IMR-90 (cell line): ENCODE data around the gene KBTBD4.

ENCODE experiments used
- FOS ChIP-seq: fragments of 150-350 bp; IDR thresholded peaks from 2 replicates; pipeline ENCODE4 v1.6.1; 2016; ENCODE audit warnings: low read depth, low read length
- MAZ ChIP-seq: IDR thresholded peaks from 2 replicates; pipeline ENCODE4 v1.6.1; 2012; ENCODE audit warnings: low read depth, mild to moderate bottlenecking, low read length, improper control_type of control experiment, moderate library complexity, borderline replicate concordance
- MXI1 ChIP-seq: IDR thresholded peaks from 2 replicates; pipeline ENCODE4 v1.6.1; 2012; ENCODE audit warnings: low read depth, mild to moderate bottlenecking, low read length, moderate library complexity, borderline replicate concordance
- NFE2L2 ChIP-seq: fragments of 150-350 bp; IDR thresholded peaks from 2 replicates; pipeline ENCODE4 v1.6.1; 2016; ENCODE audit warnings: low read depth, mild to moderate bottlenecking, low read length
- POLR2A ChIP-seq: IDR thresholded peaks from 2 replicates; pipeline ENCODE4 v1.6.1; 2012; ENCODE audit warnings: mild to moderate bottlenecking, low read depth, low read length
- RAD21 ChIP-seq: IDR thresholded peaks from 2 replicates; pipeline ENCODE4 v1.6.1; 2012; ENCODE audit warnings: low read length, improper control_type of control experiment
- TF ChIP-seq, protein P1 (sequence below): conservative IDR thresholded peaks from 2 replicates; pipeline ENCODE4 v1.5.1; 2012; ENCODE audit warnings: mild to moderate bottlenecking, low read depth, low read length, improper control_type of control experiment
- TF ChIP-seq, protein P2 (sequence below): fragments of 150-350 bp; IDR thresholded peaks from 2 replicates; pipeline ENCODE4 v1.6.1; 2017; ENCODE audit warnings: mild to moderate bottlenecking, antibody characterized with exemption, low read length, low read depth

- TF ChIP-seq NFE2L2 (no peak), FOS (no peak), POLR2A (no peak), RAD21 (no peak), MAZ (no peak), MXI1 (no peak)
- TF ChIP-seq, protein P1, sequence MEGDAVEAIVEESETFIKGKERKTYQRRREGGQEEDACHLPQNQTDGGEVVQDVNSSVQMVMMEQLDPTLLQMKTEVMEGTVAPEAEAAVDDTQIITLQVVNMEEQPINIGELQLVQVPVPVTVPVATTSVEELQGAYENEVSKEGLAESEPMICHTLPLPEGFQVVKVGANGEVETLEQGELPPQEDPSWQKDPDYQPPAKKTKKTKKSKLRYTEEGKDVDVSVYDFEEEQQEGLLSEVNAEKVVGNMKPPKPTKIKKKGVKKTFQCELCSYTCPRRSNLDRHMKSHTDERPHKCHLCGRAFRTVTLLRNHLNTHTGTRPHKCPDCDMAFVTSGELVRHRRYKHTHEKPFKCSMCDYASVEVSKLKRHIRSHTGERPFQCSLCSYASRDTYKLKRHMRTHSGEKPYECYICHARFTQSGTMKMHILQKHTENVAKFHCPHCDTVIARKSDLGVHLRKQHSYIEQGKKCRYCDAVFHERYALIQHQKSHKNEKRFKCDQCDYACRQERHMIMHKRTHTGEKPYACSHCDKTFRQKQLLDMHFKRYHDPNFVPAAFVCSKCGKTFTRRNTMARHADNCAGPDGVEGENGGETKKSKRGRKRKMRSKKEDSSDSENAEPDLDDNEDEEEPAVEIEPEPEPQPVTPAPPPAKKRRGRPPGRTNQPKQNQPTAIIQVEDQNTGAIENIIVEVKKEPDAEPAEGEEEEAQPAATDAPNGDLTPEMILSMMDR: no peak
- TF ChIP-seq, protein P2, sequence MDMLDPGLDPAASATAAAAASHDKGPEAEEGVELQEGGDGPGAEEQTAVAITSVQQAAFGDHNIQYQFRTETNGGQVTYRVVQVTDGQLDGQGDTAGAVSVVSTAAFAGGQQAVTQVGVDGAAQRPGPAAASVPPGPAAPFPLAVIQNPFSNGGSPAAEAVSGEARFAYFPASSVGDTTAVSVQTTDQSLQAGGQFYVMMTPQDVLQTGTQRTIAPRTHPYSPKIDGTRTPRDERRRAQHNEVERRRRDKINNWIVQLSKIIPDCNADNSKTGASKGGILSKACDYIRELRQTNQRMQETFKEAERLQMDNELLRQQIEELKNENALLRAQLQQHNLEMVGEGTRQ: no peak
These were observed 15.4 kb upstream of the KBTBD4 start, which contains the start of gene C1QTNF4 for GRCh38 chr11:47593934-47594855.
